HAP-1 (cell line): ENCODE results near the gene LYST.

Source experiments
- DNase-seq, 2 experiments: peaks; one replicate each; pipeline ENCODE4 v3.0.0-alpha.2; 2016 to 2020; ENCODE audit warnings: low spot score in 2 of 2
- H3K27me3 ChIP-seq: fragments of 250-450 bp; sonication (Bioruptor Pico); 2 replicates; pipeline ENCODE4 v1.5.1; 2020; ENCODE audit warnings: low read depth, mild to moderate bottlenecking, moderate library complexity
- H3K36me3 ChIP-seq: fragments of 250-450 bp; sonication (Bioruptor Pico); replicated peaks from 2 replicates; pipeline ENCODE4 v1.5.1; 2020; ENCODE audit warnings: mild to moderate bottlenecking
- H3K4me1 ChIP-seq: fragments of 250-450 bp; sonication (Bioruptor Pico); 2 replicates; pipeline ENCODE4 v1.5.1; 2020; ENCODE audit warnings: mild to moderate bottlenecking
- H3K4me3 ChIP-seq: fragments of 250-450 bp; sonication (Bioruptor Pico); 2 replicates; pipeline ENCODE4 v1.5.1; 2020; ENCODE audit warnings: mild to moderate bottlenecking, moderate library complexity
- H3K9me3 ChIP-seq: fragments of 250-450 bp; sonication (Bioruptor Pico); 2 replicates; pipeline ENCODE4 v1.5.1; 2020; ENCODE audit warnings: mild to moderate bottlenecking, moderate library complexity
- in situ Hi-C: fragments of 300-500 bp; cut with MboI; formaldehyde crosslinking; loops from 3 replicates; pipeline ENCODE4 v1.14.3; 2020; ENCODE audit warnings: low sequenced_read_pairs, inconsistent platforms, mixed read lengths

LYST gene

DNA sequence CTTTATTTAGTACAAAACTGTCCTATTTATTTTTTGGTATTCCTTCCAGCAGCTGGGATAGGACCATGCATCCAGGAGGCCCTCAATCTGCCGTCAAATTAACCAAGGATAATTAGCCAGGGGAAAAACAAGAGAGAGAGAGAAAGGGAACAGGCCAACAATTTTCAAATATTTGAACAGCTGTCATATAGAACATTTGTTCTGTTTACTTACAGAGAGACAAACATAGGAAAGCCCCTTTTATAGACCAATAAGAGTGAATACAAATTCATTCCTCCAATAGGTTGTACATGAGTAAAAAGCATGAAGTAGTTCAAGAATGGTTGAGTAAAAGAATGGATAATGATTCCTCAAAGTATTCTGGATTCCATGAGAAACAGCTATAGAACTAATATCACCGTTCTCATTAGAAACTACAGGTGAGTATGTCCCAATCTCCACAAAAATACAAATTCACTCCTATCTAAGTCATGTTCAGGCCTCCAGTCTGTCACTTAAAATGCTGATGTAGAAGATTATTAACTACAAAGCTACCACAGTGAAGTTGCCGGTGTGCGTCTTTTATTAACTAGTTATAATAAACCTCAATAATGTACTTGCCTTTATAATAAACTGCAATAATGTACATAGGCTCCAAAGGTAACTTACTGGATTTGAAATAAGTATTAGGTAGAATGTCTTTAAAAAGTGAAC, 152.4 kb downstream of the LYST start:
- Histone ChIP-seq H3K9me3 (no peaks in the 10 kb centered on the region), H3K27me3 (no peaks in the 10 kb centered on the region), H3K4me1 (no peaks in the 10 kb centered on the region), H3K4me3 (no peak overlapping the region), H3K36me3 (no peaks in the 10 kb centered on the region)
- DNase-seq = no peak
- in situ Hi-C loops = no loop called here

DNA sequence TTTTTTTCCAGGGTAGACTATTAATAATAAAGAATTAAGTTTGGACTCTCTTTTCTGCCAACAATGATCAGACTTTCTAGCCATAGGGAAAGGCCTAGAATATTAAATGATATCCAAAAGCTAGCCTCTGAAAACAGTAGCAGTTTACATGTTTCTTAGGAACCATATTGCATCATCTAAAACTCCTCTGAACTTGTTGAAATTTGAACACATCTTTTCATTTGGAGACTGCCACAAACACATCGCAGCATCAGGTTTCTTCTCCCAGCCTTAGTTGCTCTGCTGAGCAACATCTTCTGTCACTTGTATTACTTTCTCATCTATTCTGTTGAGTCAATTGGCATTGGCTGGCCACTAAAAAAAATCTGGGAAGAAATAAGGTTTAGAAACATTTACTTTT, 153.9 kb downstream of the LYST start:
- Histone ChIP-seq H3K36me3 (no peaks in the 10 kb centered on the region), H3K9me3 (no peaks in the 10 kb centered on the region), H3K4me3 (no peak overlapping the region), H3K27me3 (no peaks in the 10 kb centered on the region), H3K4me1 (no peaks in the 10 kb centered on the region)
- in situ Hi-C loops = no loop called here
- no peak for DNase-seq

DNA sequence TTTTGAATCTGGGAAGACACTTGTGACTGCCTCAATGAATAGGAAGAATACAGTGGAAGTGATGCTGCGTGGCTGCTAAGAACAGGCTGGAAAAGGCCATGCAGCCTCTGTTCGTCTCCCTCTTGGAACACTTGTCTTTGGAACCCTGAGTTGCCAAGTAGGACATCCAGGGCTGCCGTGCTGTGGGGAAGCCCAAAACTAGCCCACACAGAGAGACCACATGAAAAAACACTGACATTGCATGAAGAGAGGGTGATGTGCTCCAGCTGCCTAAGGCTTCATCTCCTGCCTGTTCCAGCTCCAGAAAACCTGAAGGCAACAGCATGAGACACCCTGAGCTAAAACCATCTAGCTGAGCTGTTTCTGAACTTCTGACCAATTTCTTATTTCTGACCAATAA, 156.0 kb downstream of the LYST start:
- no peaks in the 10 kb centered on the region for H3K36me3 ChIP-seq
- H3K27me3 ChIP-seq = no peaks in the 10 kb centered on the region
- no peaks in the 10 kb centered on the region for H3K9me3 ChIP-seq
- H3K4me3 ChIP-seq = no peak overlapping the region
- H3K4me1 ChIP-seq = peaks cover 3% of the 10 kb centered on the region; the same call in 1 of the 2 replicates
- in situ Hi-C loops = no loop called here
- no peak for DNase-seq

DNA sequence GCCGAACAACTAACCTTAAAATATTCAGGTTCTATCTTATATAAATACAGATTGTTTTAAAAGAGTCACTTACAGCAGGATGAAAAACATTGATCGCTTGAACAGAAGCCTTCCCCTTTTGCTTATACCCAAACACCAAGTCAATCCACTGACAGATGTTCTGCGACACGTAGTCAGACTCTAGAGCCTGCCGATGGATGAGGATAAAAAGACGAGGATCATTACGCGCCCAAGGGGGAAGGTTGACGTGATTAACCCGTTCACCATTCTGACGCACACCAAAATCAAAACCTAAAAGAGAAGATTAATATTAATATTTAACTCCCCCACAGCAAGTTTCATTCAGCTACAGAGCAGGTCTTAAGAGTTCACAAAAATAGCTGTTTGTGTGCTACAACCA, 157.7 kb downstream of the LYST start:
- H3K36me3 ChIP-seq = no peaks in the 10 kb centered on the region

DNA sequence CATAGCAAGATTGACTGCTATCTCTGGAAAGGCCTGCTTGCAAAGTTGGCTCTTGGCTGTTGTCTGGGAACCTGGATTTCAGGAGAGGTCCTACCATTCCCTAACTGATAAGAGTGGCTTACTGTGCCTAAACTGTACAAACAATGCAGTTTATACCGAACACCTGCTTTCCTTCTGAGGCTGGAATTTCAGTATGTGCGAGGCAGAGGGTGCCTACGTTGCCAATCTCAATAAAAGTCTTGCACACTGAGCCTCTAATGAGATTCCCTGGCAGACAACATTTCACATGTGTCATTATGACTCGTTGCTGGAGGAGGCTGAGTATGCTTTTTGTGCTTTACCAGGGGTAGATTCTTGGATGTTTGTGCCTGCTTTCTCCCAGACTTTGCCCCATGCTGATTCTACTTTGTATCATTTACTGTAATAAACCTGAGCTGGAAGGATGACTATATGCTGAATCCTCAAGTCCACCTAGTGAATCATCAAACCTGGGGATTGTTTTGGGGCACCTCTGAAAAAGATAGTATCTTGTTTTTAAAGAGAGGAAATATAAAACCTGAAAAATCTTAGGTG, 158.2 kb downstream of the LYST start:
- DNase-seq = no peak
- Histone ChIP-seq H3K36me3 (no peaks in the 10 kb centered on the region), H3K4me1 (peaks cover 3% of the 10 kb centered on the region; the same call in 1 of the 2 replicates), H3K9me3 (no peaks in the 10 kb centered on the region), H3K4me3 (no peak overlapping the region), H3K27me3 (no peaks in the 10 kb centered on the region)
- in situ Hi-C loops = no loop called here

More for the DNA sequence above, 157.7 kb downstream of the LYST start:
- Histone ChIP-seq H3K27me3 (no peaks in the 10 kb centered on the region), H3K9me3 (no peaks in the 10 kb centered on the region), H3K4me3 (no peak overlapping the region), H3K4me1 (peaks cover 3% of the 10 kb centered on the region; the same call in 1 of the 2 replicates)
- DNase-seq = no peak
- in situ Hi-C loops = no loop called here

DNA sequence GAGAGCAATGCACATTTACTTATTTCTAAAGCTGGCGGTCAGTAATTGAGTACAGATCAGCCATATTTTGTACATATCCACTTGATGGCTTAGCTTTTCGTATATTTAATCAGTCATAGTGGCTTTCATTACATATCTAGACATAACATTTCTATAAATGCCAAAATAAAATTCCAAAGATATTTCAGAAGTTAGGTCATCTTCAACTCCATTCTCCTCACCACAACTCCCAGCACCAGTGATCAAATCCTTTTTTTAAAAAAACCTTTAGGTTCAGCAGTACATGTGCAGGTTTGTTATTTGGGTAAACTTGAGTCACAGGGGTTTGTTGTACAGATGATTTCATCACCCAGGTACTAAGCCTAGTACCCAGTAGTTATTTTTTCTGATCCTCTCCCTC, 163.2 kb downstream of the LYST start:
- peaks cover 3% of the 10 kb centered on the region; the same call in 1 of the 2 replicates for H3K4me1 ChIP-seq

DNA sequence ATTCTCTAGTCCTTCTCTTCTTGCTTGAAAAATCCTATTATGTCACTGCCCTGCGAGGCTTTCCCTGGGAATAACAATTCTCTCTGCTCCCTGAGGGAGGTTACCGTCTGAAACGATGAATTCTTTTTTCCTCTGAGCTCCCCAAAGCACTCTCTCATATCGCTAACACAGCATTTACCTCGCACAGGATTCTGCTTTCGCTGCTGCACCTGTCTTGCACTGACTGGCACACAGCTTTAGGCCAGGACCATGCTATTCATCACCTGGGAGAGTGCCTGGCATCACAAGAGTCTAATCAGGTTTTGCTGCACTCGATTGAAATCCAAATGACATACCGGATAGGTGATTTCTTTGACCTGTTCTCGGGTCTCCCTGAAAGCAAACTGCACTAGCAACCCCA, 164.3 kb downstream of the LYST start:
- Histone ChIP-seq H3K36me3 (no peaks in the 10 kb centered on the region), H3K4me3 (no peak overlapping the region), H3K9me3 (no peaks in the 10 kb centered on the region), H3K4me1 (peaks cover 3% of the 10 kb centered on the region; the same call in 1 of the 2 replicates), H3K27me3 (no peaks in the 10 kb centered on the region)
- in situ Hi-C loops = no loop called here
- no peak for DNase-seq

More for the DNA sequence above, 163.2 kb downstream of the LYST start:
- Histone ChIP-seq H3K4me3 (no peak overlapping the region), H3K9me3 (no peaks in the 10 kb centered on the region), H3K27me3 (no peaks in the 10 kb centered on the region), H3K36me3 (no peaks in the 10 kb centered on the region)
- in situ Hi-C loops = no loop called here
- DNase-seq = no peak

DNA sequence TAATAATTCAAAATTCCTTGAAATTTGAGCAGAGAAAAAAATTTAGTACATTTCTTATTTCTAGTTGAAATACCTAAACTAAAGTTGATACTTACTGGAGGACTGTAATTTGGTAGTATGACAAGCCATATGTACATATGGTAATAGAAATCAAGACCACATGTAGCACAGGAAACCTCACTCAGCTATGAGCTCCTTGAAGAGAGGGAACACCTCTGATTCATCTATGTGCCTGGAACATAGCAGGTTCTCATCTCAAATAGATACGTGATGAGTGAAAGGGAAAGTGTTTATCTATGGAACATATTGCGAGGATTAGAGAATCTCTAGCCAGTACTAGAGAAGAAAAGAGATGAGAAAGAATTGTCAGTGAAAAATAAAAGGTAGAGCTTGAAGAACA, 169.2 kb downstream of the LYST start:
- H3K9me3 ChIP-seq = no peaks in the 10 kb centered on the region
- in situ Hi-C loops = no loop called here

DNA sequence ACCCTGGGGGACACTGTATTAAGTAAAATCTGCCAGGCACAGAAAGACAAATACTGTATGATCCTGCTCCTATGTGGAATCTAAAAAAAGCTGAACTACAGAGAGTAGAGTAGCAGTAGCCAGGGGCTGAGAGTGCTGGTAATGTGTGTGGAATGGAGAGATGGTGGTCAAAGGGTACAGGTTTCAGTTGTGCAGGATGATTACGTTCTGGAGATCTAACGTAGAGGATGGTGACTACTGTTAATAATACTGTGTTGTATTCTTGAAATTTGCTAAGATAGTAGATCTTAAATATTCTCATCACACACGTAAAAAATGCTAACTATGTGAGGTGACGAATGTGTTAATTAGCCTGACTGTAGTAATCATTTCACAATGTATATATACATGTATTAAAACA, 177.3 kb downstream of the LYST start:
- H3K4me1 ChIP-seq = no peaks in the 10 kb centered on the region
- no peak overlapping the region for H3K4me3 ChIP-seq
- no peak for DNase-seq
- no peaks in the 10 kb centered on the region for H3K27me3 ChIP-seq
- no peaks in the 10 kb centered on the region for H3K9me3 ChIP-seq
- in situ Hi-C loops = no loop called here
- no peaks in the 10 kb centered on the region for H3K36me3 ChIP-seq

More for the DNA sequence above, 169.2 kb downstream of the LYST start:
- no peak for DNase-seq
- H3K36me3 ChIP-seq = no peaks in the 10 kb centered on the region
- H3K27me3 ChIP-seq = no peaks in the 10 kb centered on the region
- no peak overlapping the region for H3K4me3 ChIP-seq
- H3K4me1 ChIP-seq = no peaks in the 10 kb centered on the region

DNA sequence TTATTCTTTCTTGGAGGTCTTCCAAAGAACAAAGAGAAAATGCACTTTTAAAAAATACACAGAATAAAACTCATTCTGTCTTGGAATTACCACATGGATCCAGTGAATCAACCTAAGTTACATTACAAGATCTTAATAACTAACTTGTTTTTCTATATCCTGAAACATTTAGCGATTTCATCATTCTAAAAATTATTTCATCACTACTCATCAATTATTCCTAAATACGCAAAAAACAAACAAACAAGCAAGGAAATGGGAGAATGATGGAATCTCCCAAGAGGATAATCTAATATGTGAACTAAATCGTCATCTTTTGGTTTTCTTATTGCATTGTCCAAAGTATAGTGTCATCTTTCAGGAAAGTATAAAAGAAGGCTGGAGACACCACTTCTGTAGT, 178.6 kb downstream of the LYST start:
- H3K27me3 ChIP-seq = no peaks in the 10 kb centered on the region
- H3K4me3 ChIP-seq = no peak overlapping the region
- in situ Hi-C loops = no loop called here
- no peaks in the 10 kb centered on the region for H3K4me1 ChIP-seq
- no peaks in the 10 kb centered on the region for H3K9me3 ChIP-seq
- DNase-seq = no peak
- H3K36me3 ChIP-seq = no peaks in the 10 kb centered on the region

DNA sequence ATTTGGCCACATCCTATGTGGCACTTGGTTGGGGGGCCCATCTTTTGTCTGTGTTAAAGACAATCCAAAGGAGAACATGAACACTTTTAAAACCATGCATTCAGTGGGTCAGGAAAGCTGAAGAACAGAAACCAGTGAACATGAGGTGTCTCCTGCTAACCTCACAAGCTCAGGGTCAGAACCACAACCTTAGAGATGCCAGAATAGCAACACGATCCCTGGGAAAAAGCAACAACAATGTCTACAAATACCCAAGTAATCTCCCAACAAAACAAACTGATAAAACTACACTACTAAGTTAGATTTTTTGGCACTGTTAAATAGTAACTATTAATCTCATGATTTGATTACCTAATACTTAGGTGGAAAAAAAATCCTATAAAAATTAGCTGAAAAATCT, 183.1 kb downstream of the LYST start:
- H3K36me3 ChIP-seq = no peaks in the 10 kb centered on the region
- no peak for DNase-seq
- H3K27me3 ChIP-seq = no peaks in the 10 kb centered on the region
- no peak overlapping the region for H3K4me3 ChIP-seq
- no peaks in the 10 kb centered on the region for H3K4me1 ChIP-seq
- in situ Hi-C loops = no loop called here
- no peaks in the 10 kb centered on the region for H3K9me3 ChIP-seq

DNA sequence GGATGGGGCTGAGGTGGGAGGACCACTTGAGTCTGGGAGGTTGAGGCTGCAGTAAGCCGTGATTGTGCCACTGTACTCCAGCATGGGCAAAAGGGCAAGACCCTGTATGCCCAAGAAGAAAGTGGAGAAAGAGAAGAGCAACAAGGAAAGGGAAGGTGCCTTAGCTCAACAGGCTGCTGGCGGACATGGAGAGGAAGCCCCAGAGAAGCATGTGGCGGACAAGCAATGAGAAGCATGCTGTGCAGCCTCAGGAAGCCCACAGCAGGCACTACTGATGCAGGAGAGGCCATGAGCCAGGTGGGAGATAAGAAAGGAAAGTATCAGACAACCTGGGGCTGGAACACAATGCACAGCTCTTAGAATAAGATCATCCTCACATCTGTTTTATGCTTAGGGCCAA, 184.5 kb downstream of the LYST start:
- Histone ChIP-seq H3K36me3 (no peaks in the 10 kb centered on the region), H3K9me3 (no peaks in the 10 kb centered on the region), H3K4me3 (no peak overlapping the region), H3K27me3 (no peaks in the 10 kb centered on the region), H3K4me1 (no peaks in the 10 kb centered on the region)
- in situ Hi-C loops = no loop called here
- no peak for DNase-seq

DNA sequence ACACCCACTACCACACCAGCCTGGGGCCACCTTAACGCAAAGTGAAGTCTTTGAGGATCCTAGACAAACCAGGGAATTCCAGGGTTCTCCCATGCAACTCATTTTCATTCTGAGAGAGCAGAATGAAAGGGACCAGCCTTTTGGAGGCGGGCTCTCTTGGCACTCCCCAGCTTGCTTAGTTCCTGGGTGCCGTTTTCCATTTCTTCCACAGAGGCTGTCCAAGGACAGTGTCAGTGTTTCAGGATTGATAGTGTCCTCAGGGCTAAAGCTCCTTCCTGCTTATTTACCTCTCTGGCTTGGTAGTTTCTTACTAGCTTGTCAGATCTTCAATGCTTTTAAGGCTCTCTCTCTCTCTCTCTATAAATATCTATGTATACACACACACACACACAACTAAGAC, 187.1 kb downstream of the LYST start:
- Histone ChIP-seq H3K9me3 (no peaks in the 10 kb centered on the region), H3K36me3 (no peaks in the 10 kb centered on the region), H3K4me1 (no peaks in the 10 kb centered on the region), H3K4me3 (no peak overlapping the region), H3K27me3 (no peaks in the 10 kb centered on the region)
- in situ Hi-C loops = no loop called here
- DNase-seq = no peak

DNA sequence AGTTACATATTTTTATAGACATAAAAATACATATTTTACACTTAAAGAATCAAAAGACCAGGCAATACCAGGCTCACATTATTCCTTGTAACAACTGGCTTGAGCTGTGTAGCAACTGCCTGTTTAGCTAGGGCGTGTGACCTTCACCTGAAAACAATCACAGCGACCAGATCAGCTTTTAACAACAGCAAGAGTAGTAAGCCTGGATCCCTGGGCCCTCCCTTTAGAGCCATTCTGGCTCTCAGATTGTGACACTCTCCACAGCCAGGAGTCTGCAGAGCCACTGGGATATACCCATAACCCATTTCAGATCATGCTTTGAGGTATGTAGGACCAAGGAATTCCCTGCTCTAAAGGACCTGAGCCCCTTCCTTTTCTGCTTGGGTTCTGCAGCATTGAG, 187.7 kb downstream of the LYST start:
- H3K27me3 ChIP-seq = no peaks in the 10 kb centered on the region
- no peaks in the 10 kb centered on the region for H3K9me3 ChIP-seq
- no peaks in the 10 kb centered on the region for H3K4me1 ChIP-seq
- H3K36me3 ChIP-seq = no peaks in the 10 kb centered on the region
- in situ Hi-C loops = no loop called here
- DNase-seq = no peak
- H3K4me3 ChIP-seq = no peak overlapping the region
